T-cell (primary cell): ENCODE results near the gene BPI. TPM values are rescaled to one million over a fixed set of nuclear protein-coding genes. Genes with fewer than 3 reads are reported as not detected.

Experiments used
- ATAC-seq, 4 experiments: fragments of 200-7000 bp in 3 of 4; fragments of 150-1000 bp in 1 of 4; cut with Tn5 transposase; replicated peaks in 1 of 4; 1 replicate in 3 of 4; 2 replicates in 1 of 4; pipeline ENCODE4 v1.10.0; 2021; ENCODE audit warnings: moderate library complexity in 3 of 4, mild to moderate bottlenecking in 2 of 4, moderate number of reproducible peaks in 1 of 4
- CTCF ChIA-PET, 2 donors: fragments of 300-600 bp; sonication (Branson Sonifier 250); formaldehyde crosslinking; loops; one replicate each; lab custom pipeline; 2022; ENCODE audit warnings: antibody characterized with exemption in 2 of 2; lab: Charles Lee
- POLR2A ChIA-PET, 2 donors: fragments of 300-600 bp; sonication (Branson Sonifier 250); formaldehyde crosslinking; loops; one replicate each; lab custom pipeline; 2022; ENCODE audit warnings: antibody characterized with exemption in 2 of 2; lab: Charles Lee
- DNase-seq, 35 experiments: peaks; one replicate each; pipeline versions ENCODE4 v3.0.0 to v3.0.0-alpha.2; 2013 to 2023
- H3K27ac ChIP-seq: one replicate; pipeline ENCODE4 v1.5.1; 2013; ENCODE audit warnings: low read length
- H3K27me3 ChIP-seq, 2 experiments: replicated peaks in 1 of 2; 1 replicate in 1 of 2; 2 replicates in 1 of 2; pipeline versions ENCODE4 v1.6.1 to v1.7.0; 2013; ENCODE audit warnings: low read length in 1 of 2, mixed read lengths in 1 of 2; ENCODE audit not compliant: control insufficient read depth in 2 of 2, insufficient read depth in 2 of 2; ENCODE audit errors: extremely low read depth in 1 of 2
- H3K36me3 ChIP-seq, 2 donors: 1 replicate in 1 of 2; 2 replicates in 1 of 2; pipeline versions ENCODE4 v1.6.1 to v1.7.0; 2013; ENCODE audit warnings: low read length in 1 of 2; ENCODE audit not compliant: control insufficient read depth in 2 of 2, insufficient read depth in 1 of 2; ENCODE audit errors: extremely low read depth in 1 of 2
- H3K4me1 ChIP-seq, 2 experiments: 1 replicate in 1 of 2; 2 replicates in 1 of 2; pipeline versions ENCODE4 v1.6.1 to v1.7.0; 2013; ENCODE audit warnings: low read length in 2 of 2, mixed read lengths in 1 of 2; ENCODE audit not compliant: insufficient read depth in 2 of 2, control insufficient read depth in 1 of 2; ENCODE audit errors: extremely low read depth in 1 of 2
- H3K4me3 ChIP-seq, 2 donors: 1 replicate in 1 of 2; 2 replicates in 1 of 2; pipeline versions ENCODE4 v1.5.1 to v1.7.0; 2013; ENCODE audit warnings: mild to moderate bottlenecking in 2 of 2, low read length in 1 of 2, moderate library complexity in 1 of 2; ENCODE audit not compliant: control insufficient read depth in 1 of 2; ENCODE audit errors: extremely low read depth in 1 of 2
- H3K9me3 ChIP-seq: 2 replicates; pipeline ENCODE4 v1.7.0; 2013
- H3K27ac Mint-ChIP-seq, 2 donors: one replicate each; pipeline ENCODE4 v1.8.0; 2020 to 2021; ENCODE audit warnings: mild to moderate bottlenecking in 2 of 2, mixed read lengths in 2 of 2
- H3K27me3 Mint-ChIP-seq, 2 donors: one replicate each; pipeline ENCODE4 v1.8.0; 2021 to 2022; ENCODE audit warnings: mixed read lengths in 2 of 2
- H3K36me3 Mint-ChIP-seq: one replicate; pipeline ENCODE4 v1.8.0; 2021; ENCODE audit warnings: mixed read lengths
- H3K4me1 Mint-ChIP-seq, 3 donors: one replicate each; pipeline ENCODE4 v1.8.0; 2020 to 2022; ENCODE audit warnings: mixed read lengths in 3 of 3, mild to moderate bottlenecking in 1 of 3
- H3K4me3 Mint-ChIP-seq, 3 donors: one replicate each; pipeline ENCODE4 v1.8.0; 2020 to 2022; ENCODE audit warnings: mild to moderate bottlenecking in 3 of 3, mixed read lengths in 3 of 3, moderate library complexity in 3 of 3
- H3K9me3 Mint-ChIP-seq, 3 donors: one replicate each; pipeline ENCODE4 v1.8.0; 2020 to 2022; ENCODE audit warnings: mixed read lengths in 3 of 3
- WGBS: methylation state at CpG from one replicate; pipeline ENCODE4 v1.1.5; 2013; ENCODE audit warnings: missing lambda C conversion rate; ENCODE audit not compliant: insufficient coverage; 5-methylcytosine and 5-hydroxymethylcytosine counted together
- total RNA-seq, 35 experiments: library from RNA in 6 of 35; stranded (reverse) in 6 of 35; fragments of 120-200 nt in 1 of 35; gene quantifications; one replicate each; pipeline versions ENCODE4 v1.2.1 to v1.2.4 and lab custom pipeline; 2013 to 2026

Gene BPI
- total RNA-seq, 5 donors from 2014 or later (not counting 1 experiment from before 2014, with no cell fraction given), result not detected

GRCh38 chr20:38358556-38358955 lies 54.6 kb downstream of the BPI start:
- Mint-ChIP-seq H3K27ac (no peak overlapping the region), H3K4me3 (no peak overlapping the region), H3K9me3 (no peaks in the 10 kb centered on the region), H3K4me1 (peaks cover 0 to 2% (median 0%) of the 10 kb centered on the region in 3 donors), H3K36me3 (no peaks in the 10 kb centered on the region), H3K27me3 (peaks cover 0 to 2% of the 10 kb centered on the region in 2 donors)
- Histone ChIP-seq H3K4me3 (no peak overlapping the region), H3K27me3 (peaks cover 0 to 9% of the 10 kb centered on the region in 2 experiments), H3K9me3 (no peaks in the 10 kb centered on the region), H3K27ac (no peak overlapping the region), H3K36me3 (no peaks in the 10 kb centered on the region), H3K4me1 (no peaks in the 10 kb centered on the region)
- ATAC-seq, result no peak
- DNase-seq, result no peak
- 81% methylated on average over 5 of the region's 7 CpGs for WGBS
- POLR2A ChIA-PET, result no interaction called here
- CTCF ChIA-PET, result interaction anchor here in 1 of 2 donors (0.5 to 0.6 kb wide), 2 partner anchors 27 to 29 kb away, joined by 3 read pairs; no protein-coding TSS in a partner anchor

DNA sequence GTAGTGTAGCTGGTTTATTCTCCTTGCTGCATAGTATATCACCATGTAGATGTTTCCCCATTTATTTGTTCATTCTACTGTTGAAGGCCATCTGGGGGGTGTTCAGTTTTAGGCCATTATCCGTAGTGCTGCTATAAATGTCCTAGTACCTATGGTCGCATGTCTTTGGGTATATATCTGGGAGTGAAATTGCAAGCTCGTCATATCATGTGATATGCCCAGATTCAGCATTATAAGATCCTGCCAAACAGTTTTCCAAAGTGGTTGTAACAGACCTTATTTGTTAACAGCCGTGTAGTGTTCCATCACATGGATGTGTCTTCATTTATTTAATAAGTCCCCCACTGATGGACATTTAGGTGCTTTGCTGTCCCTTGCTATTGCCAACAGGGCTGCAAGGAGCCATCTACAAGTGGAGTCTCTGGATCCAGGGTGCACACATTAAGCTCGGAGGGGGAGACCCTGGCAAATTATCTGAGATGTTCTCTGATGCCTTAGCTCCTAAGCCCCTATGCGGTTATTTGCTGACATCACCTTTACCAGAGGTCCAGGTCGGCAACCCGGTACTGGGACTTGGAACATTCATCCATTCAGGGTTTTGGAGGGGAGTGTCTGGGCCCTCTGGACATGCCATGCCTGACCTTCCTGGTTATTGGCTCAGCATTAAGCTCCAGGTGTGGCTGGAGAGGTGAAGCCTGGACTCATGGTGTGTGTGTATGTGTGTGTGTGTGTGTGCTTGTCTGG lies 59.2 kb downstream of the BPI start:
- Histone ChIP-seq H3K4me3 (no peak overlapping the region), H3K4me1 (no peaks in the 10 kb centered on the region), H3K36me3 (no peaks in the 10 kb centered on the region), H3K27me3 (peaks cover 0 to 11% of the 10 kb centered on the region in 2 experiments), H3K27ac (no peak overlapping the region), H3K9me3 (no peaks in the 10 kb centered on the region)
- H3K4me3 Mint-ChIP-seq, result no peak overlapping the region
- 73% methylated on average over 1 of the region's 8 CpGs for WGBS
- CTCF ChIA-PET, result no interaction called here
- ATAC-seq, result no peak
- POLR2A ChIA-PET, result no interaction called here
- no peak overlapping the region for H3K27ac Mint-ChIP-seq
- H3K9me3 Mint-ChIP-seq, result no peaks in the 10 kb centered on the region
- peaks cover 4 to 11% of the 10 kb centered on the region in 2 donors for H3K27me3 Mint-ChIP-seq
- no peaks in the 10 kb centered on the region for H3K4me1 Mint-ChIP-seq
- no peak for DNase-seq
- no peaks in the 10 kb centered on the region for H3K36me3 Mint-ChIP-seq

DNA sequence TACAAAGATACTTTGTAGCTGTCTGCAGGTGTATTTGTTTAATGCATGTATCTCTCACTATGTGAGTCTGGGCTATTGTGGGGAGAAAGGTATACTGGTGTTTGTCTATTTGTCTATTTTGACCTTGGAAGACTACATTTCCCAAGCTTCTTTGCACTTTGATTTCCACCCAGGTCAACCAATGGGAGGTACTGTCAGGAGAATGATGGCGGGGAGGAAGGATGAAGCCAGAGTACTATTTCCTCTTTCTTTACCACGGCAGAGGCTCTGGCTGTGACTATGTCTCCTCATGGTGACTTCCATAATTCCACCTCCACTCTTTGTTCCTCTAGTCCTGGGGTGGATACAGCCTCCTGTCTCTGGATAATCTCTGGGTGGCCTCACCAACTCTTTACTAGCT lies 65.4 kb downstream of the BPI start:
- Histone ChIP-seq H3K4me3 (no peak overlapping the region), H3K27ac (no peak overlapping the region), H3K9me3 (no peaks in the 10 kb centered on the region), H3K27me3 (peaks cover 0 to 6% of the 10 kb centered on the region in 2 experiments), H3K36me3 (no peaks in the 10 kb centered on the region), H3K4me1 (no peaks in the 10 kb centered on the region)
- ChIA-PET CTCF (no interaction called here), POLR2A (no interaction called here)
- Mint-ChIP-seq H3K27ac (no peak overlapping the region), H3K27me3 (peaks cover 5 to 12% of the 10 kb centered on the region in 2 donors), H3K36me3 (no peaks in the 10 kb centered on the region), H3K4me3 (no peak overlapping the region), H3K4me1 (peaks cover 0 to 10% (median 2%) of the 10 kb centered on the region in 3 donors), H3K9me3 (no peaks in the 10 kb centered on the region)
- no peak for ATAC-seq
- DNase-seq, result no peak
- WGBS, result no CpG with 5 or more reads among the region's 2 CpGs

DNA sequence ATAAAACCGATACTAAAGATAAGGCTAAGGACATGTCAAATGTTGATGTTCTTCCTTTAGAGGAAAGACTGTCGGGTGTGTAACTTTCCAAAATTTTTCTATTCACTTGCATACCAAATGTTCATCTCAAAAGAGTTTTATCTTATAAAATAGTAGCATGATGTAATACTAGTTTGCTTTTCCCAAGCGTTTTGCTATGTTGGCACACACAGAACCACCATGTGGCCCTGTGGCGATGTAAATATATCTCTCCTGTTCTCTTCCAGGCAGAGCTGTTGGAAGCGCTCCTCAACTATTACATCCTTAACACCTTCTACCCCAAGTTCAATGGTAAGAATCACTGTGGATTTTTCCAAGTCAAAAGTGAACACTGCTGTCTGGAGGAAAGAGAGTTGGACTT lies 68.8 kb downstream of the BPI start:
- CTCF ChIA-PET, result no interaction called here
- Histone ChIP-seq H3K27ac (no peak overlapping the region), H3K4me3 (no peak overlapping the region), H3K27me3 (peaks cover 0 to 6% of the 10 kb centered on the region in 2 experiments), H3K4me1 (no peaks in the 10 kb centered on the region), H3K9me3 (no peaks in the 10 kb centered on the region), H3K36me3 (no peaks in the 10 kb centered on the region)
- no peak for DNase-seq
- WGBS, result no CpG with 5 or more reads among the region's 5 CpGs
- H3K9me3 Mint-ChIP-seq, result no peaks in the 10 kb centered on the region
- no peaks in the 10 kb centered on the region for H3K36me3 Mint-ChIP-seq
- H3K27ac Mint-ChIP-seq, result no peak overlapping the region
- ATAC-seq, result no peak
- POLR2A ChIA-PET, result no interaction called here
- H3K4me3 Mint-ChIP-seq, result no peak overlapping the region
- H3K4me1 Mint-ChIP-seq, result peaks cover 0 to 10% (median 2%) of the 10 kb centered on the region in 3 donors
- peaks cover 5 to 7% of the 10 kb centered on the region in 2 donors for H3K27me3 Mint-ChIP-seq

DNA sequence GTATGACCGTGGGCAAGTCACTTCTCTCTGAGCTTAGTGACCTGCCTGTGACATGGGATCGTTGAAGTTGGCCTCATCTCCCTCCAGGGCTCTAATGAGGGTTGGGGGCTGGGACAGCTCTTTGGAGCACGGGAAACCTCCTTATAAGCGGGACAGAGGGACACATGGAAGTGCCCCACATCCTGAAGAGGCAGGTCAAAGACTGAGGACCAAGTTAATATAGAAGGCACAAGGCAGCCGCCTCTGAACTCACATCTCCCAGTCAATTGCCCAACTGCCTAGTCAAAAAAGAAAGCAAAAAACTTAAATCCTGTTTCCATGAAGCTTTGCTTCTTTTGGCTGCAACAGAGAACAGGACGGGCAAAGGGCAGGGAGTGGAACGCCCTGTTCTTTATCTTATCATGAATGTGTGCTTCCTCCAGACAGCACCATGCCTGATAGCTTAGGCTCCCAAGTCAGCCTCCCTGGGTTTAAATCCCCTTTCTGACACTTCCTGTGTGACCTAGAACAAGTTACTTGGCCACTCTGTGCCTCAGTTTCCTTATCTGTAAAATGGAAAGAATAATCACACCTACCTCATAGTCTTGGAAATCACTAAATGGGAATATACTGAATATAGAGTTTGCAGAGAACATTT lies 69.4 kb downstream of the BPI start:
- Histone ChIP-seq H3K9me3 (no peaks in the 10 kb centered on the region), H3K27me3 (peaks cover 0 to 6% of the 10 kb centered on the region in 2 experiments), H3K27ac (no peak overlapping the region), H3K4me3 (no peak overlapping the region), H3K4me1 (no peaks in the 10 kb centered on the region), H3K36me3 (no peaks in the 10 kb centered on the region)
- Mint-ChIP-seq H3K27ac (no peak overlapping the region), H3K4me3 (no peak overlapping the region), H3K36me3 (no peaks in the 10 kb centered on the region), H3K4me1 (peaks cover 0 to 10% (median 2%) of the 10 kb centered on the region in 3 donors), H3K27me3 (peaks cover 4 to 7% of the 10 kb centered on the region in 2 donors), H3K9me3 (no peaks in the 10 kb centered on the region)
- ATAC-seq, result no peak
- 60% methylated on average over 2 of the region's 7 CpGs for WGBS
- ChIA-PET POLR2A (no interaction called here), CTCF (no interaction called here)
- no peak for DNase-seq

GRCh38 chr20:38373898-38374297 lies 69.9 kb downstream of the BPI start:
- POLR2A ChIA-PET, result interaction anchor here in 1 of 2 donors (0.6 kb wide), 1 partner anchor 1243 kb away, joined by 3 read pairs; no protein-coding TSS in a partner anchor
- H3K4me1 ChIP-seq, result no peaks in the 10 kb centered on the region
- peaks cover 0 to 10% (median 2%) of the 10 kb centered on the region in 3 donors for H3K4me1 Mint-ChIP-seq
- no CpG with 5 or more reads among the region's 5 CpGs for WGBS
- DNase-seq, result no peak
- H3K27me3 Mint-ChIP-seq, result peaks cover 4 to 7% of the 10 kb centered on the region in 2 donors
- CTCF ChIA-PET, result no interaction called here
- no peak overlapping the region for H3K27ac Mint-ChIP-seq
- no peaks in the 10 kb centered on the region for H3K9me3 ChIP-seq
- peaks cover 0 to 6% of the 10 kb centered on the region in 2 experiments for H3K27me3 ChIP-seq
- H3K9me3 Mint-ChIP-seq, result no peaks in the 10 kb centered on the region
- no peak overlapping the region for H3K4me3 Mint-ChIP-seq
- no peak overlapping the region for H3K27ac ChIP-seq
- no peak overlapping the region for H3K4me3 ChIP-seq
- no peak for ATAC-seq
- H3K36me3 Mint-ChIP-seq, result no peaks in the 10 kb centered on the region
- H3K36me3 ChIP-seq, result no peaks in the 10 kb centered on the region
